MM.1S (cell line): ENCODE measurements around the gene PSMA8.

Source experiments
- EZH2 ChIP-seq: fragments of 300-600 bp; sonication (generic); optimal IDR thresholded peaks from 2 replicates; pipeline ENCODE3; 2017; ENCODE audit warnings: low read depth, mild to moderate bottlenecking, antibody characterized with exemption, low read length, mixed read lengths
- EZH2phosphoT487 ChIP-seq: fragments of 300-600 bp; sonication (generic); IDR thresholded peaks from 2 replicates; pipeline ENCODE4 v1.6.1; 2018; ENCODE audit warnings: antibody characterized with exemption, low read length
- TF ChIP-seq, protein P1 (sequence below): fragments of 300-600 bp; sonication (generic); IDR thresholded peaks from 2 replicates; pipeline ENCODE4 v1.5.1; 2016; ENCODE audit warnings: antibody characterized with exemption, low read length, mixed read lengths

DNA sequence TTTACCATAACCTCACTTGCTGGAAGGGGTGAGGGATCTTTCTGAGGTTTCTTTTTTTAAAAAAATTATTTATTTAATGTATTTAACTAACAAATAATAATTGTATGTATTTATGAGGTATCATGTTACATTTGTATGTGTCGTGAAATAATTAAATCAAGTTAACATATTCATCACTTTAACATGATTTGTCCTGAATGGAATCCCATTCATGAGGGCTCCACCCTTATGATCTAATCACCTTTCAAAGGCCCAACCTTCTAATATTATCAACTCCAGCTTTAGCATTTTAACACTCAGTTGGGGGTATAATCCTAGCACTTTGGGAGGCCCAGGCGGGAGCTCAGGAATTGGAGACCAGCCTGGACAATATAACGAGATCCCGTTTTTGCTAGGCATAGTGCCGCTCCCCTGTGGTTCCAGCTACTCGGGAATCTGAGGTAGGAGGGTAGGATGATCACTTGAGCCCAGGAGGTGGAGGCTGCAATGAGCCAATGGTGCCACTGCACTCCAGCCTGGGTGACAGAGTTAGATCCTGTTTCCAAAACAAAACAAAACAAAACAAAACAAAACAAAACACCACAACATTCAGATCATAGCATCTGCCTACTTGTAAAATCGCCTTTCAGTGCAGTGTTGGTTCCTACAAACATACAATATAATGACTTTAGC is 91.5 kb downstream of the PSMA8 start:
- TF ChIP-seq, protein P1, sequence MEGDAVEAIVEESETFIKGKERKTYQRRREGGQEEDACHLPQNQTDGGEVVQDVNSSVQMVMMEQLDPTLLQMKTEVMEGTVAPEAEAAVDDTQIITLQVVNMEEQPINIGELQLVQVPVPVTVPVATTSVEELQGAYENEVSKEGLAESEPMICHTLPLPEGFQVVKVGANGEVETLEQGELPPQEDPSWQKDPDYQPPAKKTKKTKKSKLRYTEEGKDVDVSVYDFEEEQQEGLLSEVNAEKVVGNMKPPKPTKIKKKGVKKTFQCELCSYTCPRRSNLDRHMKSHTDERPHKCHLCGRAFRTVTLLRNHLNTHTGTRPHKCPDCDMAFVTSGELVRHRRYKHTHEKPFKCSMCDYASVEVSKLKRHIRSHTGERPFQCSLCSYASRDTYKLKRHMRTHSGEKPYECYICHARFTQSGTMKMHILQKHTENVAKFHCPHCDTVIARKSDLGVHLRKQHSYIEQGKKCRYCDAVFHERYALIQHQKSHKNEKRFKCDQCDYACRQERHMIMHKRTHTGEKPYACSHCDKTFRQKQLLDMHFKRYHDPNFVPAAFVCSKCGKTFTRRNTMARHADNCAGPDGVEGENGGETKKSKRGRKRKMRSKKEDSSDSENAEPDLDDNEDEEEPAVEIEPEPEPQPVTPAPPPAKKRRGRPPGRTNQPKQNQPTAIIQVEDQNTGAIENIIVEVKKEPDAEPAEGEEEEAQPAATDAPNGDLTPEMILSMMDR, result no peak
- TF ChIP-seq EZH2, result no peak
- no peak for TF ChIP-seq EZH2phosphoT487
